ENCODE data around the gene UBR7. TPM values are rescaled to one million over a fixed set of nuclear protein-coding genes. Genes with fewer than 3 reads are reported as not detected.

UBR7 gene
- total RNA-seq, 1 experiment from 2014 or later: 28.9 TPM

DNA sequence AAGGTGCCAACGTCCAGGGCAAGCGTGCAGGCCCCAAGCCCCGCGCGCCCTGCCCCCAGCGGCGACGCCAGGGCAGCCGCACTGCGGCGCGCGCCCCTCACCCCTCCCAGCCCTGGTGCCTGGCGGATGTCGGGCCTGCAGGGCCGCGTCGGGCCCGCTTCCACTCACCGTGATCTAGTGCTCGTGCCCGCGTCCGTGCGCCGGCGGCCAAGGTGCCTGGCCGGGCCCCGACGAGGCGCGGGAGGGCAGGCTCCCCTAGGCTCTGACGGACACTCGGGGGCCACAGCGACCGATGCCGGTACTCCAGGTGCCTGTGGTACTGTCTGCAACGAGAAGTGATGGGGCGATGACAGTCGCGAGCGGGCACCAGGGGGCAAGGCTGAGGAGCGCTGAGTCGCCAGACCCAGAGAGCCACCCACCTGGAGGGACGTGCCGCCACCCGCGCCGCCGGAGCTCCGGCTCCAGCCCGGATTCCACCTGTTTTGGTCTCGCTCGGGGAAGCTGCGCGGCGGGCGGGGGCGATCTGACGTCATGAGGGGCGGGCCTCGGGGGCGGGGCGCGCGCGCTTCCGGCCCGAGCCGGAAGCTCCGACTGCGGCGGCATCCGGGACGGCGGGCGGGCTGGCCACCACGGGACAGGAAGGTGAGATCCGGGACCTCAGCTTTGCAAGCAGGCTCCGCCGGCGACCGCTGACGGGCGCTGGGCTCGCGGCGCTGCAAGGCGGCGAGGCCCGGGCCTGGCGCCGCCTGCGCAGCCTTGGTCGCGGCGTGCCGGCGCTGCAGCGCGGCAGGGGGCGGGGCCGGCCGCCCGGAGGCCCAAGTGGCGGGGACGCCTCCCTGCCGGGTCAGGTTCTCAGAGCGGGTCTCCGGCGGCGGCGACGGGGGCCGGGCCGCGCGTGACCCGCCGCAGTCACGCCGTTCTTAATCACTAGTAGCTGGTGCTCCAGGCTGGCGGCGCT, 22.4 kb upstream of the UBR7 start, which contains the start of the genes LYSET and MOAP1:
Gene LYSET, plus strand, starts transcription at position 927 of the 958 bp plus-strand sequence. CDS start 89 bp downstream, outside the sequence.
Gene MOAP1, minus strand, starts transcription at position 507 of the 958 bp plus-strand sequence. CDS start 655 bp downstream, outside the sequence.
- no peaks in the 10 kb centered on the region for H3K9me3 Mint-ChIP-seq
- ChIA-PET POLR2A (interaction anchor here (0.5 to 2.7 kb wide), 6 partner anchors 10 to 71 kb away, joined by 3 to 23 read pairs (median 4); partner anchors contain the start of genes GON7 and UBR7), CTCF (interaction anchor here (0.6 to 3.1 kb wide), 24 partner anchors 8 to 706 kb away, joined by 3 to 34 read pairs (median 4); partner anchors contain the start of genes GON7, ITPK1 and UBR7)
- H3K4me3 Mint-ChIP-seq: peak within 1 kb of the TSS; percentile 96
- peak; percentile 88 for ATAC-seq
- DNase-seq (ENCODE audit: low spot score): peak; percentile 89
- peak within 1 kb of the TSS; percentile 98 for H3K27ac Mint-ChIP-seq
- H3K4me1 Mint-ChIP-seq: peaks cover 18% of the 10 kb centered on the region
- H3K36me3 Mint-ChIP-seq: peaks cover 10% of the 10 kb centered on the region; the same call in 1 of the 2 replicates
- no peaks in the 10 kb centered on the region for H3K27me3 Mint-ChIP-seq (ENCODE audit: low read depth)
- TF ChIP-seq ZNF317 (CRISPR knock-in tag; IDR thresholded peaks at IDR 0.05; ENCODE audit: borderline replicate concordance, low read depth): no peak
- TF ChIP-seq HMGA2 (CRISPR knock-in tag; IDR thresholded peaks at IDR 0.05): no peak
- no peak for TF ChIP-seq SMAD4 (CRISPR knock-in tag; IDR thresholded peaks at IDR 0.05)
- TF ChIP-seq, protein P1, sequence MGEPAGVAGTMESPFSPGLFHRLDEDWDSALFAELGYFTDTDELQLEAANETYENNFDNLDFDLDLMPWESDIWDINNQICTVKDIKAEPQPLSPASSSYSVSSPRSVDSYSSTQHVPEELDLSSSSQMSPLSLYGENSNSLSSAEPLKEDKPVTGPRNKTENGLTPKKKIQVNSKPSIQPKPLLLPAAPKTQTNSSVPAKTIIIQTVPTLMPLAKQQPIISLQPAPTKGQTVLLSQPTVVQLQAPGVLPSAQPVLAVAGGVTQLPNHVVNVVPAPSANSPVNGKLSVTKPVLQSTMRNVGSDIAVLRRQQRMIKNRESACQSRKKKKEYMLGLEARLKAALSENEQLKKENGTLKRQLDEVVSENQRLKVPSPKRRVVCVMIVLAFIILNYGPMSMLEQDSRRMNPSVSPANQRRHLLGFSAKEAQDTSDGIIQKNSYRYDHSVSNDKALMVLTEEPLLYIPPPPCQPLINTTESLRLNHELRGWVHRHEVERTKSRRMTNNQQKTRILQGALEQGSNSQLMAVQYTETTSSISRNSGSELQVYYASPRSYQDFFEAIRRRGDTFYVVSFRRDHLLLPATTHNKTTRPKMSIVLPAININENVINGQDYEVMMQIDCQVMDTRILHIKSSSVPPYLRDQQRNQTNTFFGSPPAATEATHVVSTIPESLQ (CRISPR knock-in tag; IDR thresholded peaks at IDR 0.05): no peak
- TF ChIP-seq CDX4 (CRISPR knock-in tag; IDR thresholded peaks at IDR 0.05; ENCODE audit: borderline replicate concordance): no peak
- TF ChIP-seq SMAD3 (CRISPR knock-in tag; IDR thresholded peaks at IDR 0.05; ENCODE audit: borderline replicate concordance): peak; percentile 67
- no peak for TF ChIP-seq GTF2I (CRISPR knock-in tag; conservative IDR thresholded peaks at IDR 0.05)
- peak; percentile 33; the same call in 1 of the 2 replicates for TF ChIP-seq ZNF138 (CRISPR knock-in tag; conservative IDR thresholded peaks at IDR 0.05)
- no peak for TF ChIP-seq AR (CRISPR knock-in tag; IDR thresholded peaks at IDR 0.05)
- TF ChIP-seq ZNF281 (CRISPR knock-in tag; IDR thresholded peaks at IDR 0.05): 0 out of 2 replicates have a peak, but pooled peaks have one; percentile 33
- peak; percentile 78; the same call in 1 of the 2 replicates for TF ChIP-seq ZNF121 (CRISPR knock-in tag; IDR thresholded peaks at IDR 0.05)
- no peak for TF ChIP-seq JUN (CRISPR knock-in tag; IDR thresholded peaks at IDR 0.05)
- TF ChIP-seq ZNF423 (CRISPR knock-in tag; IDR thresholded peaks at IDR 0.05): no peak
- TF ChIP-seq, protein P2, sequence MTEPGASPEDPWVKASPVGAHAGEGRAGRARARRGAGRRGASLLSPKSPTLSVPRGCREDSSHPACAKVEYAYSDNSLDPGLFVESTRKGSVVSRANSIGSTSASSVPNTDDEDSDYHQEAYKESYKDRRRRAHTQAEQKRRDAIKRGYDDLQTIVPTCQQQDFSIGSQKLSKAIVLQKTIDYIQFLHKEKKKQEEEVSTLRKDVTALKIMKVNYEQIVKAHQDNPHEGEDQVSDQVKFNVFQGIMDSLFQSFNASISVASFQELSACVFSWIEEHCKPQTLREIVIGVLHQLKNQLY (CRISPR knock-in tag; IDR thresholded peaks at IDR 0.05): no peak
- TF ChIP-seq ERG (CRISPR knock-in tag; IDR thresholded peaks at IDR 0.05): no peak
- TF ChIP-seq ZBTB21 (CRISPR knock-in tag; IDR thresholded peaks at IDR 0.05; ENCODE audit: borderline replicate concordance): 0 out of 2 replicates have a peak, but pooled peaks have one; percentile 83
- no peak for TF ChIP-seq GRHL2 (CRISPR knock-in tag; IDR thresholded peaks at IDR 0.05; ENCODE audit: insufficient replicate concordance, severe bottlenecking)
- 0 out of 2 replicates have a peak, but pooled peaks have one; percentile 45 for TF ChIP-seq STAT6 (CRISPR knock-in tag; conservative IDR thresholded peaks at IDR 0.05; ENCODE audit: low read depth)
- TF ChIP-seq E2F4 (CRISPR knock-in tag; IDR thresholded peaks at IDR 0.05; ENCODE audit: borderline replicate concordance, low read depth): no peak
- no peak; the same call in 1 of the 2 replicates for TF ChIP-seq ZNF263 (CRISPR knock-in tag; IDR thresholded peaks at IDR 0.05; ENCODE audit: low read depth)
